Measurements from ENCODE around the gene FGD3.
A peak's percentile ranks its signal among the peaks of the same experiment; 100 is the strongest.

FGD3 gene

GRCh38 chr9:93054758-93055704 lies 107.7 kb downstream of the FGD3 start:
- no peak for DNase-seq (ENCODE audit: low spot score)

- DNase-seq (ENCODE audit: low spot score) = no peak
Measured at GRCh38 chr9:93057042-93057702, 109.8 kb downstream of the FGD3 start.

DNA sequence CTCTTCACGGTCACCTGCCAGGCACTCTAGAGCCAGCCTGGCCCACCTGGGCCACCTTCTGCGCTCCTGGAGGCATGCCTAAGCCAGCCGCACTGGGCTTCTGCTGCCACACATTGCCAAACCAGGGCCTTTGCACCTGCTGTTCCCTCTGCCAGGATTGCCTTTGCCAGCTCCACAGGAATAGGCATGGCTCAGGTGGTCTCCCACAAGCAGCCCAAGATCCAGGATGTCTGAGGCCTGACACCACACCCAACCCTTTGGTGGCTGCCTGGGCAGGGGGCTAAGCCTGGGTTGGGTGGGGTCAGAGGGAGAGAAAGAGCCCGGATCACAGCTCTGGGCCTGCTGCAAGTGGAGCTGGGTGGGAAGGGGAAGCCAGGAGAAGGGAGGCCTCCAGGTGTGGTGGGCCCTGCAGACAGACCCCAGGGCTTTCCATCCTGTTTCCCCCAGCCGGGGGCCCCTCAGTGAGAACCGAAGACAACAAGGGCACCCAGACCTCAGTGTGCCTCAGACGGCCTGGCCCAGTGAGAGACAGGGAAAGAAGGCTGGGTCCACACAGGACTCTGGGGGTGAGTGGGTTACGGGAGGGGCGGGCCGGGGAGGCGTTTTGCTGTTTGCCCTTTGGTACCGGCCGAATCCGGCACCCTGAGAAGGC lies 110.5 kb downstream of the FGD3 start:
- DNase-seq (ENCODE audit: low spot score) = no peak

DNA sequence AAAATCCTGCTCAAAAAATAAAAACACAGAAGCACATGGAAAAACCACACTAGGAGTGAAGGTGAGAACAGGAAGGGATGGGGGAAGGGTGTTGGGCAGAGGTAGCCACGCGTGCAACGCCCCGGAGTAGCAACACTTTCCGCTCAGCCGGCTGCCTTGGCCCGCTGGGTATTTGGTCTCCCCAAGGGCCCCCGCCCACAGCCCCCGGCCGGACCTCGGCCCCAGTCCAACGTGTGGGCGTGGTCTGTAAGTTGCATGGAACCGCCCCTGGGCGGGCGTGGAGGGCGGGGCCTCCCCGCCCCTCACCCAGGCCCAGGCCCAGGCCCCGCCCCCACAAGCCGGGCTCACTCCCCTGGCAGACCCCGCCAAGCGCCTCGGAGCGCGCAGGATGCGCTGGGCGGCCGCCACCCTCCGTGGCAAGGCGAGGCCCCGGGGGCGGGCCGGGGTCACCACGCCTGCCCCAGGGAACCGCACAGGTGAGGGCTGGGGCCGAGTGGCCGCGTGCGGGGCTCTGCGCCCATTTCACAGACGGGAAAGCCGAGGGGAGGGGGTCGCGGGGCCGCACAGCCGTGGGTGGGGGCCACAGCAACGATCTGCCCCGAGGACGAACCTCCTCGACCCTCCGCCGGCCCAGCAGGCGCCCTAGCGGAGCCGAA lies 111.2 kb downstream of the FGD3 start, which contains the start of gene SUSD3:
TSS of gene SUSD3 (plus strand) at position 347 of the 656 bp plus-strand sequence. CDS start at position 389, 42 bp downstream.
- DNase-seq (ENCODE audit: low spot score) = peak; percentile 60

GRCh38 chr9:93059011-93059714 lies 111.8 kb downstream of the FGD3 start:
- DNase-seq (ENCODE audit: low spot score) = no peak

- no peak for DNase-seq (ENCODE audit: low spot score)
Measured at GRCh38 chr9:93059715-93060578, 112.6 kb downstream of the FGD3 start.

DNA sequence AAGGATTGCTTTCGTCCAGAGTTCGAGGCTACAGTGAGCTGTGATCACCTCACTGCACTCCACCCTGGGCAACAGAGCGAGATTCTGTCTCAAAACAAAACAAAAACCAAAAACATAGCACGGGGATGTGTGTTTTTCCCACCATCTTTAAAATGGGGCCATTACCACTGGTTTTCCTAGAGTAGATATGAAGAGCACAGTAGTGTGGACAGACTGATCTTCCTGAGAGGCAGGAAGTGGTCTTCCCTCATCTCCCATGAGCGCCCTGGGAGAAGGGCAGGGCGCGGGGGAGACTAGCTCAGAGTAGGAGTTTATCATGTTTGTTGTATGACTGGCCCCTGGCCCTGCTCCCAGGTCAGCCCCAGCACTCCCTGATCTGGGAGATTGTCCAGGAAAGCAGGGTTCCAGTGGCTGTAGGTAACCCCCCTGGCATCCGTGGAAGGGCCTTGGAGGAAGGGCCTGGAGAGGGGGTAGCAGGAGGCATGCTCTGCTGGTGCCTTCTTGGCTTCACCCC lies 113.5 kb downstream of the FGD3 start:
- DNase-seq (ENCODE audit: low spot score) = peak; percentile 82

DNA sequence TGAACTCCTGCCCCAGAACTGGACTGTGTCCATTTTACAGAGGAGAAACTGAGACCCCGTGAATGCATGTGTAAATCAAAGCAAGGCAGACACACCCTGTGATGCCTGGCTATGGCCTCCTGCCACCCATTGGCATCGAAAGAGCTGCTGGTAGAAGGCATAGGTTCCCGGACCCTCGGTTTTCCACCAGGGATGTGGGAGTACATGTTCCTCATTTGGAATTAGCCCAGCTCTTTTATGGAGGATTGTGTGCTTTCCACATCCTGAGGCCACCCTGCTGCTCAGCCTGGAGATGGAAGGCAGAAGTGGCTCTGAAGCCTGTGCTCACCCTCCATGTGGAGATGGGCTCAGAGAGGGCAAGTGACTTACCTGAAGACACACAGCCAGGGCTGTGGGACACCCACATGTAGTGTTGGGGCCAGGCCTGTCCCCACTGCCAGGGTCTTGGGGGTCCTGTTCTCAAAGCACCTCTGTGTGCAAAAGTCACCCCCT lies 114.0 kb downstream of the FGD3 start:
- DNase-seq (ENCODE audit: low spot score) = no peak

- DNase-seq (ENCODE audit: low spot score) = no peak
Measured at GRCh38 chr9:93061791-93062763, 114.8 kb downstream of the FGD3 start.

DNA sequence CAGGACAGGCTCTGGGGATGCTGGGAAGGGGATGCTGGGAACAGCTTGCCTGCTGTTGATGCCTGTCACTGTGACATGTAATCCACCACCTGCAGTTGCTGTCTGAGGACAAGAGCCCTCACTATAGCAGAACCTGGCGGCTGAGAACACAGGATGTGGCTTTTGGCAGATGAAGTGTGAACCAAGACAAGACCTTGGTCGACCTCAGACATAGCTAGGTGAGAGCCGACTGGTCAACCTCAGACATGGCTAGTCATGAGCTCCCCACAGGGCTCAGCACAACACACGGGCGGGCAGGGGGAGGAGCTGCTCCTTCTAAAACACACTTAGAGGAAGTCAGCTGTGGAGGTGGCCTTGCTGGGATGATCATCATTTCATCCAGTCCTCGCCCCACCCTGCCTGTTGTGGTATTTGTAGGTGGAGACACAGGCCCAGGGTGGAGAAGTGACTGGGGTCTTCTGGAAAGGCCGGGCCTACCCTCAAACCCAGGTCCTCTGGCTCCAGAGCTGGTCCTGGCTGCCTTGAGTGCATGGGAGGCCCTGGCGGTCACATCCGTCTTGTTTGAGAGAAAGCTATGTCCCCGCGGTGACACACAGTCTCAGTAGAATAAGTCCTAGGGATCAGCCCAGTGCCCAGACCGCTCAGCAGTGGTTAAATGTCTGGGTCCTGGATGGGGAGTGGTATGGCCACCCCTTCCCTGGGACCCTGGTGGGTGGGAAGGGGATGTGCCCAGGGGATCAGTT lies 117.2 kb downstream of the FGD3 start:
- no peak for DNase-seq (ENCODE audit: low spot score)

GRCh38 chr9:93065135-93065720 lies 117.9 kb downstream of the FGD3 start:
- DNase-seq (ENCODE audit: low spot score) = no peak

- DNase-seq (ENCODE audit: low spot score) = no peak
Measured at GRCh38 chr9:93066978-93067603, 119.8 kb downstream of the FGD3 start.

DNA sequence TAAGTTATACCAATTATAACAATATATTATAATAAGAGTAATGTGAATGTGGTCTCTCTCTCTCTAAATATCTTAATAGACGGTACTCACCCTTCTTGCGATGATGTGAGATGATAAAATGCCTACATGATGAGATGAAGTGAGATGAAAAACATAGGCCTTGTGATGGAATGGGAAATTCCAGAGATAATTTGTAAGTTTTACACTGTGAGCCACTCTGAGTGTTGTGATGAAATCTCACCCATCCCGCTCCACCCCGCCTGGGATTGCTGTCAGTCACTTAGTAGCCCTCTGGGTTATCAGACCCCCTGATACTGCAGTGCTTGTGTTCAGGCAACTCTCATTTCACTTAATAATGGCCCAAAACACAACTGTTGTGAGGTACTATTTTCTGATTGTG lies 121.6 kb downstream of the FGD3 start:
- no peak for DNase-seq (ENCODE audit: low spot score)

DNA sequence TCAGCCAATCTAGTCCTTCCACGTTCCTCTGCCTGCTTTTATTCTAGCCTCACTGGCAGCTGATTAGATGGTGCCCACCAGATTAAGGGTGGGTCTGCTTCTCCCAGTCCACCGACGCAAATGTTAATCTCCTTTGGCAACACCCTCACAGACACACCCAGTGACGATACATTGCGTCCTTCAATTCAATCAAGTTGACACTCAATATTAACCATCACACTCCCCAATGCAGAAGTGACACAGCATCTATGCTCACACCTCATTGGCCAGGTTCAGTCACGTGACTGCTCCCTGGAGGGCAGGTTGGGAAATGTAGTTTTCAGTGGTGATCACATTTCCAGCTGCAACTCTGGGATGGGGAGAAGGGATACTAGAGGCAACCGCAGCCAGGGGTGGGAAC lies 124.1 kb downstream of the FGD3 start:
- peak; percentile 67 for DNase-seq (ENCODE audit: low spot score)

DNA sequence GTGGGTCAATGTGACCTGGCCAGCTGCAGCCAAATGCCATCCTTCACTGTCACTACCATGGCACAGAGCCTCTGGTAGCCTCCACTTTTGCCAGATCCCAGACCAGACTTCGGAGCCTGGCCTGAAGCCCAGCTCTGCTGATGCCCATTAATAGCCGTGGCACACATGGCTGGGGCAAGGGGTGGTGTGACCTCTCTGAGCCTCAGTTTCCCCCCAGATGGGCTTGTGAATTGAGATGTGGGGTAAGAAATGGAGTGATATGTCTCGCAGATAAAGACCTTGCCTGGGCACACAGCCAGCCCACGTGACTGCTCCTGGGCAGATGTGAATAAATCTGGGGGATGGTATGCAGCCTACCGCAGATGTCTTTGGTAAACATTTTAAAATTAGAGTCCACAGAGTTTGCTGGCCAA lies 125.1 kb downstream of the FGD3 start:
- peak; percentile 53 for DNase-seq (ENCODE audit: low spot score)

DNA sequence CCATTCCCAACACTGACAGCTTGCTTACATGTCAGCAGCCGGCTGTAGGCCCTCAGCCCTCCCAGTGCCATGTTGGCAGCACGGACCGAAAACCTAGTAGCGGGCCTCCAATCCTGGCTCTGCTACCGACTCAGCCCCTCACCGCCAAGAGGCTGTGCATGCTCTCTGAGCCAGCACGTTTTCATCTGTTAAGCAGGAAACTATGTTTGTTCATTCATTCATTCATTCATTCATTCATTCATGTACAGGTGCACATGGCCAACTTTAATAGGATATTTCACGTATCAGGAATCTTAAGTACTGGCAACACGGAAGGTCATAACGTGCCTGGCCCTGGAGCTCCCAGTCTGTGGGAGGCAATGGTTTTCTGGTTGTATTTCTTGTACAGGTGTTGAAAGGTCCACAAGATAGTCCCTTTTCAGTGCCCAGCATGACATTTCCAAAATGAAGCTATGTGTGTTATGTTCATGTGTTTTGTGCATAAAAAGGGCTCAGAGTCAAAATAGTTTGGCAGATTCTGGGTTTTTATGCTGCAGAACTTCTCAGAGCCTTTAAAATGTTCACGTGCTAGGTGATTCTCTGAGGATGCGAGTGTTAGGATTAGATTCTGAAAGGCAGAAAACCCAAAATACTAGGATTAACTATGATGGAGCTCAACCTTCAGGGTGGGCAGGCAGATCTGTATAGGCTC lies 128.9 kb downstream of the FGD3 start:
- DNase-seq (ENCODE audit: low spot score) = no peak

DNA sequence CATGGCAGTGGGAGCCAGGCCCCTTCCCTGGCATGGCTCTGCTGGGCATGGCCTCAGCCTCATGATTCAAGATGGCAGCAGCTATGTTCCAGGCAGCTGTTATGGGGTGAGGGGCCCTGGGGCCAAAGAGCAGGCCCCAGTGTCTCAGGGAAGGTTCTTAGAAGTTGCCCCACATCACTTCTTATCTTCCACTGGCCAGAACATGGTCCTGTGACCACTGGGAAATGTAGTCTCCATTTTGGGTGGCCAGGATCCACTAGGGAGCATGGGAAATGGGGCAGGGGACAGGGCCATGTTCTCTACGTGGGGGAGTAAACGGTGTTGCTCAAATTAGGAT lies 129.4 kb downstream of the FGD3 start:
- no peak for DNase-seq (ENCODE audit: low spot score)

Data from AG08396 (cell line).